NCI-H1048 (cell line): ENCODE measurements around the gene VAT1L.

Source experiments
- DNase-seq: peaks from one replicate; lab custom pipeline; 2025; lab: John Stamatoyannopoulos, UW

VAT1L gene

DNA sequence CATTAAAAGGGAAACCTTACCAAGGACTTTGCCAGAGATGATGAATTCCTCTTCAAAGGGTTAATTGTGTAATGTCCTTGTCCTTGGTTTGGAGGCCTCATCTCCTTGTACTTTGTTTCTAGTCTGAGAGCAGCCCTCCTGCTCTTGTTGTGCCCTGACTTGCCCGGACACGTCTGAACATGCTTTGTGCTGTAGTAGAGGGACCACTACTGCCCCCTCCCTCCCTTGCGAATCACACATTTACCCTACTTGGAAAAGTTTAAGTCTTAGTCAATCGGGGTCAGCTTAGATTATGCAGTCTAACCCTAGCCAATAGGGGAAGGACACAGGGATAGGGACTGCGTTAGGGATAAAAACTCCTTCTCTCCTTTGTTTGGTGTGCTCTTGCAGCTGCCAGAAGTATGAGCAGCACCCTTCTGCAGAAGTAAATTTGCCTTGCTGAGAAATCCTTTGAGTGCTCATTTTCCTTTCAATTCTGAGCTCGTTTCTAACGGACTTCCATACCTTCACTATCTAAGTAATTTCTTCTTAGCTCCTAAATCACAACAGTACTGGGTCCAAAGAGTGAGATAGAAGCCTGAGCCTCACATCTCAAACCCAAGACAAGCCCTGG lies 207.6 kb downstream of the VAT1L start:
- DNase-seq, result no peak

DNA sequence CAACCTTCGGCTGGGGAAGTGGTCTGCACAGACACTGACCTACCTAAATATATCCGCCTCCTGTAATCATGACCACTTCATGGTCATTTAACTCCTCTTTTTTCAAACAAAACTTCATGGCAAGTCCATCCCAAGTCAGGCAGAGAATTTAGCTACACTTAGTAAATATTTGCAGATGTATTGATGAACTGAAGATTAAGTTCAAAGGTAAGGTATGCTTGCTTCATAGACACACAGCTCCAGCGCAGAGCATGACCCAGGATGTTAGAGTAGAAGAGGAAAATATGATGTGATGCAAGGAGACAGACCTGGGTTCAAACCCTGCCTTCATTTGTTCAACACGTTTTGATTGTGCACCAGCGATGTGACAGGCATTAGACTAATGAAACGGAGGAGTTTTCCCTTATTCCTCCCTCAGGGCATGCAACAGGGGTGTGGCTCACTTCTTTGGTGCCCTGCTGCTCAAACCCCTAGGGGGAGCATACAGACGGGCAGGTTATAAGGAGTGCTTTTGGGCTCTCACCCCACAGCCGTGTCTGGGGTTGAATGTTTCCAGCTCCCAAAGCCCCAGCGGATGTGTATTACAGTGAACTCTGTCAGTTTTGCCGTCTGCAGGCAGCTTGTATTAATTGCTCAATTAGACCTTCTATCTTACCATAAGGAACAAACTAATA lies 210.1 kb downstream of the VAT1L start:
- no peak for DNase-seq

DNA sequence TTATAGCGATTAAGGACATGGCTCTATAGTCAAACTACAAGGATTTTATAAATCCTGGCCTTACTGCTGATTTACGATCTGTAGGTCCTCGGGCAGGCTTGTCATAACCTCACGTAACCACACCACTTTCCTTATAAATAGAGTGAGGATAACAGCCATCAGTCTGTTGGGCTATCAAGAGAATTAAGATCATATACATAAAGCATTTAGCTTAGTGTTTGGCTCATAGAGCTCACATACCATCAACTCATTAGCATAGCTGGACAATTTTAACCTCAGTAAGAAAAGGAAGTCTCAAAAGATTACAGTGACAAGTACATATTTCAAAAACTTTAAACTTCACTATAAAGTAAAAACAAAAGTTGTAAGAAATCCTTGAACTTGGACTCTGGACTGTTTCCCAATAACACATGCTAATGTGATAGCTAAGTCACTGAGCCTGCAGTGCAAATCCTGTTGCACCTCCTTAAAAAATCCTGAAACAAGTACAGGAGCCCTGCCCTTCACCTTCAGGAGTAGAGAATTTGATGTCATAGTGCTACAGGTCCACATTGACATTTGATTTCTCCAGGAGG lies 213.2 kb downstream of the VAT1L start:
- no peak for DNase-seq

DNA sequence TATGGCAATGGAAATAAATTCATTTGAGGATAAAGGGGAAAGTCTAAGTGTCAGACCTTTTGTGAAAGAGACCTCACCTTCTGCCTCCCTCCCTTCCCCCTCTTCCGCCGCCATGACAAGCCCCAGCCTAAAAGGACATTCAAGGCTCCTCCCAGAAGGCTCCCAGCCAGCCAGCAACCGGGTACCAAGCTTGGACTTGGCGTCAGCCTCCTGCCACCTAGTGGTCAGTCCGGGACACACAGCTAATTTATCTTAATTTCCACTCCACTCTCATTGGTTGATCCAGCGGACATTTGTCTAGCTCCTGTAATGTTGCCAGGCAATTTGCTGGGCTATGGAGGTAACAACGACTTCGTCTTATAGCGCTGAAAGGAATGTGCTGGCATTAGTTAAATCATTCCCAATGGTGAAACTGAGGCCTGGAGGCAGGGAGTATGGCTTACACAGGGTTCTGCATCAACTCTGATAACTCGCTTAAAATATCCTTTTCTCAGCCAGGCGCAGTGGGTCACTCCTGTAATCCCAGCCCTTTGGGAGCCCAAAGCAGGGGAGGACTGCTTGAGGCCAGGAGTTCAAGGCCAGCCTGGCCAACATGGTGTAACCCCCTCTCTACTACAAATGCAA lies 214.7 kb downstream of the VAT1L start:
- DNase-seq, result peak; percentile 63

DNA sequence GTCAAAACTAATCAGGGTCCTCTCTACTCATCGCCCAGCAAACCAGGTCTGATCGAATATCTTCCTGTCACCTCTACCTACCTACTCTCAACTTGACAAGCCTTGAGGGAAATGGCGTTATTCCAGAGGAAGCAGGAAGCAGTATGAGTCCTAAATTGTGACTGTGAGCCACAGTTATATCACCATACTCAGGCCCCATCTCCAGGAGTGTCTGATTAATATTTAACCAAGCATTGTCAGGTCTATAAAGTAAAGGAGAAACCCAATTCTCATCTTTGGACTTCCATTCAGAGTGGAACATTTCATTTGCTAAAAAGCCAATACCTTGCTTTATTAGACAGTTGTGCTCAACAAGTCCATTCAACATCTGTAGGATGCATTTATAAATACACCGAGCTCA lies 216.2 kb downstream of the VAT1L start:
- DNase-seq, result no peak

DNA sequence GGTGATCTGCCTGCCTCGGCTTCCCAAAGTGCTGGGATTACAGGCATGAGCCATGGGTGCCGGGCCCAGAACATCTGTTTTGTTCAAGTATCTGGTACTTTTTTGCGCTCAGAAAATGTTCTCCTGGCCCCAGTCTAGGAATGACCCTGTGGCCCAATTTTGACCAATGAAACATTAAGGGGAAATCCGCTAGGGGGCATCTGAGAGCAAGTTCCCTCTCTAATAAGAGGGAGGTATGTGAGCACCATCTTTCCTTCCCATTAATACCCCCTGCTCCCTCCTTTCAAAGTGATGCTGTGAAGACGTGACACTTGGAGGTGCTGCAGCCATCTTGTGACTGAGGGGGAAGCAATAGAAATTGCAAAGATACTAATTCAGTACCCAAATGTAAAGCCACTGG lies 217.5 kb downstream of the VAT1L start:
- DNase-seq, result no peak

DNA sequence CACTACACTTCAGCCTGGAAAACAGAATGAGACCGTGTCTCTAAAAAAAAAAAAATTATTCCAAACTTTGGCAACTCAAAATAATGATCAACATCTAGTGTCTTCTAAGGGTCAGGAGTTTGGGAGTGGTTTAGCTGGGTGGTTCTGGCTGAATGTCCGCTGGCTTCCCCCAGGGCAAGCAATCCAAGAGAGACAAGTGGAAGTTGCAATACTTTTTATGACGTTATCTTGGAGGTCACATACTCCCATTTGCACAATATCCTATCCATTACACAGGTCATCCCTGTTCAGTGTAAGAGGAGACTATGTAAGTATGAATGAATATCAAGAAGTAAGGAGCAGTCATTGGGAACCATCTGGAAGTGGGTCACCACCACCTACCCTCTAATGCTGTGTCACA lies 218.8 kb downstream of the VAT1L start:
- DNase-seq, result no peak

DNA sequence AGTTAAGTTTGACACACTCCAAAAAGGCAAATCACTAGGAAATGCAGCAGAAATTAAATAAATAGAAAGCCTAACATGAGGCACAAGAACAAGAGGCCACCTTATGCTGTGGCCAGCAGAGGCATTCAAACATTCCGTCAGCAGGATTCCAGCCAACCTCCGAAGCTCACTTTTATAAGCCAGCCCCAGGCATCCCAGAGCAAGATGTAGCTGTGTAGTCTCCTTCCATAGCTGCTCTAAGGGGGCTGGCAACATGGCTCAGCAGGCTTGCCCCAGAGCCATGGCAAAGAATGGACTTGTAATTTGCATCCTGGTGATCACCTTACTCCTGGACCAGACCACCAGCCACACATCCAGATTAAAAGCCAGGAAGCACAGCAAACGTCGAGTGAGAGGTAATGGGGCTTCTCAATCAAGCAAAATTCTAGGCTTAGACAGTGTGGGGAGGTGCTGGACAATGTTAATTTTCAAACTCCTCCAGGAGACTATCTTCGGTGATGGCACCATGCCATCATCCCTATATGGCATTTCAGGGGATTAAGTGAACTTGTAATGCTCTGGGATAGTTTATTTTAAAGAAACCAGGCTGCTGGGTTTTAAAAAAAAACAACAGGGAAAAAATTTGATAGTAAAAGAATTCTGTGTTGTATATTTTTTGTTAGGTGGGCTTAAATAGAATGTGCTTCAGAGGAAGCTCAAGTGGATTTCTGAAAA lies 234.1 kb downstream of the VAT1L start, which contains the start of gene CLEC3A:
Gene CLEC3A, plus strand, starts transcription at position 202 of the 714 bp plus-strand sequence. Its CDS starts 79 bp downstream, at position 281.
- no peak for DNase-seq

DNA sequence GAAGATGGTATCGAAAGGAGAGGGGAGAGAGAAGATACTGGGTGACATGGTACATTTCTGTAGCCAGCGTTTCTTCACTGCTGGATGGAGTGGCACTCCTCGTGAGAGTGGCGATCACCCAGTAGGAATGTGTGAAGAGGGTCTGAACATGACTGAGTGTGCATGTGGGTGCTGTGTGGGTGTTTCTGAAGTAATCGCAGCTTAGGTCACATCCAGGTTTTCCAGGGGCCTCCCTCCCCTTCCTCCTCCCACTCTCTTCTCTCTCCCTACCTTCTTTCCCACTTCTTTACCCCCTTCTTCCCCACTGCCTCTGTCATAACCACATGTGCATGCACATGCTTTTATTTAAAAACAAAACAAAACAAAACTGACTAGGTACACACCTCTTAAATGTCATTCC lies 235.8 kb downstream of the VAT1L start:
- no peak for DNase-seq

DNA sequence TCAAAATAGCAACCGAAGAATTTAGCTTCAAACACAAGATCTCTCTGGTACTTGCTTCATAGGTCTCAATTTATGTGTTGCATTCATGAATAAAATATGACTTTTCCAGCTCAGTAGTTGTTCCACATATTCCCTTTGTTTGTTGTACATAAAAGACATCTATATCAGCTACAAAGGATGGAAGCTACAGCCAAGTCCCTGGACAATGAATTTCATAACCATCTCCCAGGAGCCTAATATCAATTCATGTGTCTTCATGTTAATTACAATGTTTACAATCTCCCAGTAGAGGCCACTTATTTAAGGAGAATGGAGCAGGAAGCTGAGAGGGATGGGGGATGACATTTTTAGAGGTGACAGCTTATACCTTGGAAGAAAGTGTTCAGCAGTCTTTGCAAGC lies 237.3 kb downstream of the VAT1L start:
- no peak for DNase-seq

DNA sequence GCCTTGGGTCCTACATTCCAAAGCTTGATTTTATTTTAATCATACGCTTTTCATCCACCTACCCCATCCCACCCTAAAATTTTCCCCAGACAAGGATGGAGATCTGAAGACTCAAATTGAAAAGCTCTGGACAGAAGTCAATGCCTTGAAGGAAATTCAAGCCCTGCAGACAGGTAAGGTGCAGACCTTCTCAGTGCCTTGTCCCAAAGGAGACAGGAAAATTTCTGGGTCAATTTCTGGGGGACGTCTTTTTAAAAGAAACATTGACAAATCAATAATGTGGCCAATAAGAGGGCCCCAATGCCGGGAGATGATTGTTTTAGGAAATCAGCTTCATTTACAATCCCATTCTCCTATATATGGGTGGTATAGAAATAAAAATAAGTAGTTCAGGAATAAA lies 239.7 kb downstream of the VAT1L start:
- DNase-seq, result no peak
